GM19238 (cell line): ENCODE data around the gene C3orf18.

Experiments
- DNase-seq: peaks from one replicate; pipeline ENCODE4 v3.0.0; 2011; ENCODE audit warnings: low spot score; ENCODE audit not compliant: insufficient read length

C3orf18 gene

DNA sequence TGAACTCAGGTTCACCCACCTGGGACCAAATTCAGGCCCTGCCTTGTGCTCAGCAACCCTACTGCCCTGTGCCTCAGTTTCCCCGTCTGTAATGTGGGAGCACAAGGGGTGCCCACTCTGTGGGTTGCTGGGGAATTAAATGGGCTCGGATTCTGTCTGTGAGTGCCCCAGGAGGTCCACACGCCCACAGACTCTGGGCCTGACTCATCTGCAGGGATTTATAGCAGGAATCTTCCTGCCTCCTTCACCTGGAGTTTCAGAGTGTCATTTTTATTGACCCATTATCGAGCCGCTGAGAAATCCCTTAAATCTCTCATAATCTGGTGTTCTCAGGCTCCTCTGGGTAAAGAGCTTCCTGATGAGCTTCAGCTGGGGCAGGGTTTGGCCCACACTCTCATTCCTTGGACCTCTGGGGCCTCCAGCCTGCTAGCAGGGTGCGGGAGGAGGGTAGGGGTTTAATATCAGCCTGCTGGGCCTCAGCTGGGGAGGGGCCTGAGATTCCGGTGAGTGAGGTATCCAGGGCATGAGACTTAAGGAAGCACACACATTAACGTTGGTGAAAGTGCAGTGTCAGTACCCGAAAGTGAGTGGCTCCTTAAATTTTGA, 16.4 kb downstream of the C3orf18 start:
- DNase-seq = no peak

DNA sequence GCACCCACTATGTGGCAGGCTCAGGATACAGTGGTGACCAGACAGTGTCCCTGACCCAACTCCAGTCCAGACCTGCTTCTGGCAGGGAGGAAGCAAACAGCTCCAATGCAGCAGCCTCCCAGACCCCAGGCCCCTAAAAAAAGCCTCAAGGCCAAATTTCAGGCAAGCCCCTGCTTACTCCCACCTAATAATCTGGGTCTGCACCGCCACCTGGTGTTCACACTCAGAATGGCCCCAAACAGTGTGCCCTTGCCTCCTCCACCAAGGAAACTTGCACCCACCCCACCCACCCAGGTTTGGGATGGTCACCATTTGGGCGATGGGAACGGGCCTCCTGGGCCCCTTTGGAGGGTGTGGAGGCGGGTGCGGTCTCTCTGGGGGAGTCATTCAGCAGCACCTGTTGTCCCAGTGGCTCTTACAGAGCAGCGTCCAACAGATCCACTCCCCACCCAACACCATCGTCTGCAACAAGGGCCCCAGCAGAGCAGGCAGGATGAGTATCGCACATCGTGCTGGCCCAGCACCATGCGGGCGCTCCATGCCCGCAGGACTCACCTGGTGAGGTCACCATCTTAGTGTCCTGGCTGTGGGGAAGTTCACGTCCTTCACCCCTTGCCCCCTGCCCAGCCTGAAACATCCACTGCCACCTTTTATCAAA, 17.3 kb downstream of the C3orf18 start:
- peak; percentile 57 for DNase-seq

DNA sequence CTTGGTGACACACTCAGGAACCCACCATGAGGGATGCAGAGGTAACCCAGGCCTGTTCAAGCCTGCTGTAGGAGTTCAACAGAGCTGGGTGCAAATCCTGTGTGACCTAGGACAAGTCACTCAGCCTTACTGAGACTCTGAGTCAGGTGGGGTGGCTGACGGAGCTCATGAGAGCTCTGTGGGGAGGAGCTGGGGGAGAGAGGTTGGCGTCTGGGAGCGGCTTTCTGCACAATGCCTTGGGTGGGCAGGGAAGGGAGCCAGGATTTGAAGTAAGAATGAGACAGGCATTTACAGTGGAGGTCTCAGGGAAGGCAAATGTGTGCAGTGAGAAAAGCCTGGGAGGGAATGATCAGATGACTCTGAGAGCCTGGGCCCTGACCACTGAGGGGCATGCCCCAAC, 18.3 kb downstream of the C3orf18 start:
- DNase-seq = no peak

DNA sequence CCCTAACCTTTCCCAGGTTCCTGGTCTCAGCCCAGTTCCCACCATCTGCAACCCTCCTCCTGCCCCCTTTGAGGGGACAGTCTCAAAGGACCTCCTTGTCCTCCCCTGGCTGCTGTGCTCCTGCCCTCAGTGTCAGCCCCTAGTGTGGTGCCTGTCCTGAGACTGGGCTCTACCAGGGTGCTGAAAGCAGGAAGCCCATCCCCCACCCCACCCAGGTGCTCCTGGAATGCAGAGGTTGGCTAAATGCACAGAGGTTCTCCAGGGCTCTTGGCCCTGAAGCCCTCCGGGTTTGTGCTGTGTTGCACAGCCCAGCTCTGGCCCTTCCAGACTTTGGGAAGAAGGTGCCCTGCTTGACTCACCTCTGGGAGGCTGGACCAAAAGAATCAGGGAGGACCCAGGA, 21.8 kb downstream of the C3orf18 start:
- DNase-seq = no peak

DNA sequence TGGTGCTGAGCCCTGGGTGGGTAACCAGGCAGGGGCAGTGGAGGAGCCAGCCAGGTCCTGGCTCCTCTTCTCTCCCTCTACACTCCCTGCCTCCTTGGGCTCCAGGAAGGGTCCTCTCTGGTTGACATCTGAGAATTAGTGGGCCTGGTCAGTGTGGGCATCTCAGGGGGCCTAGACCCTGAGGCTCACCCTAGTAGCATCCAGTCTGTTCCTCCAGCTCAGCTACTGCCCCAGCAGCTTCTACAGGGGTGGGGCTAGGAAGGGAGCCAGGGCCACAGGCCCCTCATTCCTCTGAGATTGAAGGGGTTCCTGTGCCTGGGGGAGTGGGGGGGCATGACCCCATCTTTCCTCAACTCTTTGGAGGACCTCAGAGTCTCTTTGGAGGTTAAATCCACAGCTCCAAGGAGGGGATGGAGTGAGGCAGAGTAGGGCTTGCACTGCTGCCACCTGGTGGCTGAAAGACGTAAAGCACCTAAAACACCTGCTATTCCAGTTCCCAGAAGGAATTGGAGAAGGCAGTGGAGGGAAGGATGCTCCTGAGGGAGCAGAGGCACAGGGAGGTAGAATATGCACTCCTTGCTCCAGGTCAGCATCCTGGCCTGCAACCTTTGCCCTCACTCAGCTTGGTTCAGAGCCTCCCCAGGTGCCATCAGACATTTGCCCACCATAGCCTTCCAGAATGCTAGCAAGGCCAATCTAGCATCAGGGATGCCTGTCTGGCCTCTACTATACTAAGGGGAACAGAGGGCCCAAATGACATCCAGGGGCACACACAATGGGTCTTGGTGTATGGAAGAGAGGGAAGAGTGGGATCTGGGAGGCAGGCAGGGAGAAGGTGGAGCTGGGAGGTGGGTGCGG, 25.1 kb downstream of the C3orf18 start:
- peak; percentile 80 for DNase-seq

DNA sequence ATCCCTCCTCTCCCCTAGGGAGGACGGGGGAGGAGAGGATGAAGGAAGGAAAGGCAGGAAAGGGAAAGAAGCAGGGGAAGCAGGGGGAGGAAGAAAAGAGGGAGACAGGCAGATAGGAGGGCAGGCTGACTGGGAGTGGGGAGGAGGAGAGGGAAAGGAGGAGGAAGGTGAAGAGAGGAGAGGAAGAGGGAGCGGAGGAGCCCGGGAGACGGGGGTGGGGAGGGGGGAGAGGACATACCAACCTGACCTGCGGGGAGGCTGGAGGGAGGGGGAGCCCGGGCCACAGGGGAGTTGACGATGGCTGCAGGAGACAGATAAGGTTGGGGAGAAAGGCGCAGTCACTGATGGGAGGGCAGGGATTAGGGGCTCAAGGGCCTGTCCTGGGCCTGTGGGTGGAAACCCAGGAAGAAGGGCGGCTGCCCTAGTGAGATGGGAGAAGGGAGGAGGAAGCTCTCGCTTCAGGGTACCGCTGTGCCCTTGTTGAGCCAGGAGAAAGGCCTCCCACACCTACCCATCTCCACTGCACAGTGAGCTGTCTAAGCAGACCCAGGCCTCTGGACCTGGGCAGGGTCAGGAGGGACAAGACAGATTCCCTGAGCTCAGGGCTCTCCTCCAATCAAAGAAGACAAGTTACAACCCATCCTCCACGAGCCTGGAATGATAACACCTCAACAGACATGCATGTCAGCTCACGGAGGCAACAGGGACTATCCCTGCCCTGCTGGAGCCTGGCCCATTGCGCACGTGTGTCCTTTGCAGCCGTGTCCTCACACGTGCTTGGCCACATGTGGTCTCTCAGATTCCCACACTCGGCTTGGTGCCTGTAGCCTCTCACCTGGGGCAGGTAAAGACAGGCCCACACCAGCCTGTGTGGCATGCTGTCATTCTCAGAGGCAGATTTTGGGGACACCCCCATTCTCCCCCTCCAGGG, 27.9 kb downstream of the C3orf18 start:
- DNase-seq = no peak

DNA sequence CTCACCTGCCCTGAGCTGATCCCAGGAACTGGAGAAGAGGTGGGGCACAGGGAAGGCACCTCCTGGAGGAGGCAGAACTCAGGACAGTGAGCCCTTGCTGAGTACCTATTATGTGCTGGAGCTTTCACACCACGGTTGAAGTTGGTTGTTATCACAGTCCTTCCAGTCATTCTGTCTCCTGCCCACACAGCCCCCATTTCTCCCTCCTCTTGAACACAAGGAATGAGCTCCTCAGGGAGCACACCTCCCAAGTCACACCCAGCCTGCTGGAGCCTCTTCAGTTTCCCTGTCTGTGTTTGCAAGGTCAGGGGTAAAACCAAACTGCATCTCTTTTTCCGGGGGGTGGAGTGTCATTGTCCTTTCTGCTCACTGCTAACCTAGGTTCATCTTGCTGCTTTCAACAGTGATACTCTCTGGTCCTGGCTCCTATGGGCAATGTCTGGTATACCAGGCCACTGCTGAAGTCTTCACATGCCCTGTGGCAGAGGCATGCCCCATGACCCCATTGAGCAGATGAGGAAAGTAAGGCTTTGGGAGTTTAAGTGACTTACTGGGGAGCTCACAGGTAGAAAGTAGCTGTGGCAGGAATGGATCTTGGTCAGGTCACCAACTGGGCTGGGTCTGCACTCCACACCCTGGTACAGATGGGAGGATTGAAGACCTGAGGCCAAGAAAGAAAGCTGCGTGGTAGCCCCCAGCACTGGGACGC, 30.0 kb downstream of the C3orf18 start:
- DNase-seq = no peak

DNA sequence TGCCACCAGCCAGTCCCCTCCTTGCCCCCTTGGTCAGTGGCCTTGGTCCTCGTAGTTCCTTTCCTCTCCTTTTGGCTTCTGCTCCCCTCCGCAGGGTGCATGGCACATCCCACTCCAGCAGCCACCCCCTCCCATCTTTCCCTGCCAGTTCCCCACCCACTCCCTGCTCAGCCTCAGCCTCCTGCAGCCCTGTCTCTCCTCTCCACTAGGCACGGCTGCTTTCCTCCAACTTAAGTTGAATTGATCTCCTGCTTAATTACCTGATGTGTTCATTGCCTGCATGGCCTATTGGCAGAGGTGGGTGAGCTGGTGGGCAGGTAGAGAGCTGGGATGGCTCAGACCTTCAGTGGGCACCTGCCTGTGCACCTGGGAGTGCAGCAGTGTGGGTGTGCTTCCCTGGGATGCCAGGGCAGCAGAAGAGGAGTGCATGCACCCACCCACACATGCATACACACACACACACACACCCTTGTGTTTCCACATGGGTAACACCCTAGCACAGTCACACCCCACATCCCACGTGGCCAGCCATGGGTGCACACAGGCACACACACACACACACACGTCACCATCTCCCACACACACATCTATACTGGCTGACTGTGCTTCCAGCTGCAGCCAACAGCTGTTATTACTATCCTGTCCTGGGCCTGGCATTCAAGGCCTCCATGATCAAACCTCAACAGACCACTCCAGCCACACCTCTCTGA, 30.9 kb downstream of the C3orf18 start:
- DNase-seq = no peak

DNA sequence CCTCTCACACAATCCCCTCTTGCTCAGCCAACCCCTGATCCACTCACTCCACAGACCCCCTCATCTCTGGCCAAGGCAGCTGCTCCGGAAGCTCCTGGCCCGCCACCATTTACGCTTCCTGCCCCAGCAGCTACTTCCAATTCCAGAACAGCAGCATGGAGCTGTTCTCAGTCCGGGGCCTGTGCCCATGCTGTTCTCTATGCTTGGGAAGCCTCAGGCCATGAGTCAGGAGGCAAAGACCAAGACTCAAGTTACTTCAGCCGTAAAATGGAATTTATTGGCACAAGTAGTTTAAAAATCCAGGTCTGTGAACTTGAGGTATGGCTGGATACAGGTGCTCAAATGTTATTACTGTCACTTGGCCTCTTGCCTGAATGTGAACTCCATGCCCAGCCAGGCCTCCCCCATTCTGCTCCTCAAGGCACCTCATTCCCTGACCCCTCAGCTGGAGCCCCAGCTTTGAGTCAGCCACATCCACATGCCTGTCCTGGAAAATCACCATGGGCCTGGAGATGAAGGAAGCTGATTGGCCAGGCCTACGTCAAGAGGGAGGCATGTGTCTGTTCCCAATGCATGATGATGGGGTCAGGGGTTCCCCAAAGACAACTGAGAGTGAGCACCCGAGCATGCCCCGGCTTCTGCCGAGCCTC, 32.7 kb downstream of the C3orf18 start:
- no peak for DNase-seq

DNA sequence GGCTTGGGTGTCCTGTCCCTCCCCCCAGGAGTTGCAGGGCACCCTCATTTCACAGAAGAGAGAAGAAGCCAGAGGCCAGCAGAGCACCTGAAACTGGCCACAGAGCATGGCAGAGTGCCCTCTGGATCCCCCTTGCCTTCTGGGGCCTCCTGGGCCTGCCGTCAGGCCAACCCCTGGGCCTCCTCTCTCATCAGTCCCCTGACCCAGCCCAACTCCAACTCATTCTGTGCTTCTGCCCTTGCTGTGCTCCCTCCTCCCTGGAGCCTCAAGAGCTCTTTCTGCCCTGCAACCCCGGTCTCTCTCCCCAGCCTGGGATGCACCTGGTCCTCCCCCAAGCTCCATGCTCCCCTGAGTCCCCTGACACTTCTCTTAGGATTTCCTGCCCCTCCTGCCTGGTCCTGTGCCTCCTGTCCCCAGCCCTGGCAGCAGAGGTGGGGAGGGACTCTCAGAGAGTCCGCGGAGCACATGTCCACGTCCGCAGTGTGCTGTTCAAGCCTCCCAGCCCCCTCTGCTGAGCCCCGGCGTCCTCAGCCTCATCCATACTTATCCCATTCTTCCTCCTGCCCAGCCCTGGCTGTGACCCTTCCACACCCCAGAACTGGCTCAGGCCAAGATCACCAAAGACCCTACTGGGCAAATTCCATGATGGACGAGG, 33.6 kb downstream of the C3orf18 start:
- no peak for DNase-seq

DNA sequence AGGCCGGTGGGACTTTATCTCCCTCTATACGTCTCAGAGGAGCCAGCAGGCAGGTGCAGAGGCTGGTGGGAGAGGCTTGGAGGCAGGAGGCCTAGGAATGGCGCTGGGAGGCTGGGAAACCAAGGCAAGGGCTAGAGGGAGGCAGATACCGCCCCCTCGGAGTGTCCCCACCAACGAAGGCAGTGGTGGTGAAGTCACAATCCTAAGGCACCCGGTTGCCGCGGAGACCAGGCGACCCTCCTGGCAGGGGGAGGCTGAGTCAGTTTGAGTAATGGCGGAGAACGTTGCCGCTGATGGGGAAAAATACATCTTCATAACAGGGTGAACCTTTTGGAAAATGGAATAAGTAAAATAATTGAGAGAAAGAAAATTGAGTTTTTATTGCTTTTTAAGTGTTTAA, 34.2 kb downstream of the C3orf18 start:
- DNase-seq = no peak

DNA sequence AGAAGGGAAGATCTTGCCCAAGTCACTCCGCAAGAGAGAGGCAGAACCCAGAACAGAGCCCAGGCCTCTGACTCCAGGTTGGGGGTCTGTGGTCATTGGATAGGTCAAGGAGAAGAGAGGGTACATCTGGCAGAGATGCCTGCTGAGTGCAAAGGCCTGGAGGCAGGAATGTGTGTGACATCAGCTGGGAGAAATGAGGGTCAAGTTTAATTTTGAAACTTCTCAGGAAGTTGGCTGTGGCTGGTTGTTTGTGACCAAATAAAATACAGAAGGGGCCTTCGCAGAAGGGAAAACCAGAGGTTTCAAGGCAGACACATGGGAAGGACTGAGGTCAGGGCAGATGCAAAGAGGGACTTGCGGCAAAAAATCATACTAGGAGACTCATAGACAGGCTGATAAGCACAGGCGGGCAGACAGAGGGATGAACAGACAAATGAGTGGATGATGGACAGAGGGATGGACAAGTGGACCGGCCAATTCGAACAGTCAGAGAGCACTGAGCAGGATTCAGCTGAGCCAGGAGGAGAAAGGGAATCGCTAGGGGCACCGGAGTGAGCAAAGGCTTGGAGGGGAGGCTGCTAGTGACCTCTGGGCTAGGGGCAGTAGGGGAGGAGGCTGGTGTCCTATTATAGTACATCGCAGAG, 35.4 kb downstream of the C3orf18 start:
- DNase-seq = no peak

DNA sequence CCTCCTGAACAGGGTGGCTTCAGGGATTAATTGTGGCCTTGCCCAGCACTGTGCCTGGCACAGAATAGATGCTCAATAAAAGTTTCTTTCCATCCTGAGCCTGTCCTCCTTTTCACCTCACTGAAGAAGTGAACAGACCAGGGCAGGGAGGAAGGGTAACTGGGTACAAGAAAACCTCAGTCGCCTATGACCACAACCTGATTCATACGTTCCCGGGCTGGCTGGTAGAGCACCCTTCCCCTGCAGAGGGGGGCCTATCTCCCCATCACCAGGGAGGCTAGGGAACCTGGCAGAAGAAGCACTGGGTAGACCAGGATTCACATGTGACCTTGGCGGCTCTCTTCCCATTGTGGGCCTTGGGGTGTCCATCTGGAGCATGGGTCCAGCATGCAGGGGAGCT, 36.3 kb downstream of the C3orf18 start:
- DNase-seq = no peak

DNA sequence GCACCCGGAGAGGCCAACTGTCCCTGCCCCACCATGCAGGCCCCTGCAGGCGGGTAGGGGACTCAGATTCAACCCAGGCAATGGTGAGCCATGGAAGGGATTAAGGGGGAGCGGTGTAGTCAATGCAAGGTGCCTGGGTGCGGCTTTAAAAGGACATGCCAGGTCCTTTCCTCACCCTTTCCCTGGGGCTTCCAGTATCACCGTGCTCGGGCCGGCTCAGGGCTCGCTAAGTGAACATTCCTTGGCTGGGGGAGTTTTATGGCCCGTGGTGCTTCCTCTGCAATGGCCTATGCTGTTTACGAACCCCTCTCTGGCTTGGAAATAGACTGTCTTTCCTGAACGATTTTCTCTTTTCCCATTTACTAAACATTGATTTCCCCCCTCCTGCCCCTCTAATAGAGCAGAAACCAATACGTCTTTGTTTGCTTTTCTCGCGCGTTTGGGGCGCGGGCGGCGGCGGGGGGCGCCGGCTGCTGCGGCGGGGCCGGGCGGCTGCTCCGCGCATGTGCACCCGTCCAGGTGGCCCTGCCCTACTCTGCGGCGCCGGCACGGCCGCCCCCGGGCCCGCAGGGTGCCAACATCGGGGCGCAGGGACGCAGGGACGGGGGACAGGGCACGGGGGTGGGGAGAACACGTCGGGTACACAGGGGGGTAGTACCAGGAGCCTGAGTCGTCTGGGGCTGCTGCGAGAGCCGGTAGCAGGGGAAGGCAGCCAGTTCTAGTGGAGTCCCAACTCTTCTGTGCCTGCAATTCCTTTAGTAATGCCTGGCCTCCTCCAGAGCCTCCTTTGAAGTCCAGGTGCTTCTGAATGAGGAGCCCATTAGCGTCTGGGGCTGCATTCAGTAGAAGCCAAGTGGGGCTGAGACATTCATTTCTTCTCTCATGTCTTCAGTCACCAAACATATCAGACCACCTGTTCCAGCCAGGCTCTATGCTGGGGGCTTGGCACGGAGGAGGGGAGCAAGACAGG, 37.3 kb downstream of the C3orf18 start:
- no peak for DNase-seq

DNA sequence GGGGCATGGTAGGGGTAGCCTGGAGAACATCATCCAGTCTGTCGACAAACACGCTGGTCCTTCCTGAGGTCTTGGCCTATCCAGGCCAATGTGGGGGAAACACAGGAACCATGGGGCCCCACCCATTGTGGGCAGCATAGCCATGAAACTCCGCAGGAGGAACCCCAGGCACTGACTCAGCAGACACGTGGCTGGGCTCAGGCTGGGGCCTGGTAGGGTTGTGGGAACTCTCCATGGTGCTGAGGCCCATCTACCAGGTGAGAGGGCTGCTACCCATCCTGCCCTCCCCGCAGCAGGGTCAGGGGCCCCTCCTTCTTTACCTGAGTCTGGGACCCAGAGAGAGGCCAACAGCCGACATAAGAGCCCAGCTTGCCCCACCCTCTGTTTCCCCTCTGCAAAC, 41.6 kb downstream of the C3orf18 start:
- DNase-seq = peak; percentile 51

DNA sequence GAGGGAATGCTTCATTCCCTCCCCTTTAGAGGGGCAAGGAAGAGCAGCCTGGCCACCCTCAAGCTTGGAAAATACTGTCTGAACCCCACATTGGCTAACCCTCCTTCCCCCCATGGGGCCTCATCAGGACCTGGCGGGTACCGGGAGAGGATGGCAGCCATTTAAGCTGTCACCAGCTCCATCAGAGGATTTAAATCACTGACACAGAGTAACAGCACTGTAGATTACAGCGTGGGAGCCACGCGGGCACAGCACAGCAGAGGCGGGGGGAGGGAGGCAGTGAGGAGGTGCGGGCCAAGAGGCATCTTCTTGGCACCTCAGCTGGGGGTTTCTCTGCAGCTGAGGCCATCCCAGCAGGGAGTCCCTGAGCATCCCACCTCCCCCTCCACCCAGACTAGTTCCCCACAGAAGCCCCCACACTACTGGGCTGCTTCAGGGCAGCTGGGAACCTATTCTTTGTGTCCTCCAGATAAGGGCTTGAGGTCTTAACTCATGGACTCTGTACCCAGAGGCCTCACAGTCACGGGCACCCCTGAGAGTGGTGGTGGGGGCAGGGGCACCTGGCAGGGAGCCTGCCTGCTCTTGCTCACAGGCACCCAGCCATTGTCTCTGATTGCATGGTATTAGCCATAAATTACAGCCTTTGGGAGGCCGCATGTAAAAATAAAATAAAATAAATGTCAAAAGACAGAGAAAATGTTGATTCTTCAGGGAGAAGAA, 42.2 kb downstream of the C3orf18 start:
- DNase-seq = no peak

DNA sequence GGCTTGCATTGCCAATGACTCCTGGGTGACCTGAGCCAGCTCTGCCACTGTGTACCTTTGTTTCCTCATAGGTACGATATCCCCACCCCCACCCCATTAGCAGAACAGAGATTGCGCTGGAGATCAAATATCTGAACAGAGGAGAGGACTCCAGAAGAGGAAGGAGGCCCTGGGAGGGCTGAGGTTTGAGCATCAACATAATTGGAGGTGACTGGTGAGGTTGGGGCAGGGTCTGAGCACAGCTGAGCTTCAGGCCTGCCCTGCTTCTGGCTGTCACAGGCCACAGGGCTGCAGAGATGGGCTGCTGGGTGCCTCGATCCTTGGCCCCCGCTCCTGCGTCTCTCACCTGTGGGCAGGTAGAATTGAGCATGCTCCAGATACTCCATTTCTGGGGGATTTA, 42.8 kb downstream of the C3orf18 start:
- DNase-seq = no peak
